ENCODE measurements around the gene FAM118A. TPM values are rescaled to one million over a fixed set of nuclear protein-coding genes. Genes with fewer than 3 reads are reported as not detected.

FAM118A gene
- total and polyA plus RNA-seq, 2 experiments from 2014 or later, result 11.9 to 20.3 TPM

DNA sequence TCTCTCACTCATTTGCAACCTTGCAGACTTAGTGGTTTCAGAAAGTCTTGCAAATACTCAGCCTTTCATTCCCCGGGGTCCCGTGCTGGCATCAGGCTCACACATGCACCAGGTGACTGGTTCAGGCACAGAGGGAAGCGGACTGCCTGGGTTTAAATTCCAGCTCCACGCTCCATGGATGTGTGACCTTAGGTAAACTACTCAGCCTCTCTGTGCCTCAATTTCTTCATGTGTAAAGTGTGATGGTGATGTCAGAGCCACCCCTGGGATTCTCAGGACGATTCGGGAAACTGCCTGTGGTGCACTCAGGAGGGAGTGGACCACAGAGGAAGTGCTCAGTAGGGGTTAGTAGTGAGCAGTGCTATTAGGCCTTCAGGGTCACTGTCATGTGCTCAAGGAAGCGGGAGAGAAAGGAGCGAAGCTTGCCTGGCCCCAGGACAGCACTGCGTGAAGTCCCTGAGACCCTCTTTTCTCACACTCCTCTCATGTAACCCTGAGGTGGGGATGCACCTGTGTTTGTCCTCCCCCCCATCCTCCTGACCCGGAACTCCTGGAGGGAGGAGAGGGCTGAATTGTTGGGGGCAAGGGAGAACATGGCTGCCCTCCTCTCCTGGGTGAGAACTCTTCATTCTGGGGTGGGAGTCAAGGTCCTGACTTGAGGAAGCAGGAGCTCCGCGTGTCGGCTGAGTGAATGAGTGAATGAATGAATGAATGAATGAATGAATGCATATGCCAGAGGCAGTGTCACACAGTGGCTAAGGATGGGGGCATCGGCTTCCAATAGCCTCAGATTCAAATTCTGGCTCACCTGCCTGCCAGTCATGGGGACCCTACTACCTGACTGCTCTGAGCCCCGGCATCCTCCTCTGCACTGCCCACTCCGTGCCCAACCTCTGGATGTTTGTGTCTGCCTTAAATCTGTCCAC, 39.4 kb upstream of the FAM118A start:
- Histone ChIP-seq H3F3A (replicated peaks; ENCODE audit: low read depth) (0 out of 2 replicates have a peak, but pooled peaks cover 6% of the 10 kb centered on the region), H3K79me2 (replicated peaks; ENCODE audit: insufficient read depth) (no peaks in the 10 kb centered on the region), H3K36me3 (ENCODE audit: insufficient read depth) (no peaks in the 10 kb centered on the region), H3K27me3 (ENCODE audit: insufficient read depth) (peaks cover 13% of the 10 kb centered on the region), H3K9me2 (ENCODE audit: insufficient read depth) (no peaks in the 10 kb centered on the region), H3K27ac (ENCODE audit: low read depth) (no peak overlapping the region), H4K20me1 (replicated peaks; ENCODE audit: insufficient read depth) (no peaks in the 10 kb centered on the region), H2AFZ (peak overlapping the region; percentile 97; the same call in 1 of the 2 replicates), H3K4me1 (ENCODE audit: insufficient read depth) (peaks cover 11% of the 10 kb centered on the region; the same call in 1 of the 2 replicates), H3K4me2 (peak overlapping the region; percentile 94), H3K4me3 (peak overlapping the region; percentile 68)
- Mint-ChIP-seq H3K36me3 (ENCODE audit: low read depth) (no peaks in the 10 kb centered on the region; the same call in 2 of the 3 replicates), H3K27ac (no peak overlapping the region), H3K9me3 (no peaks in the 10 kb centered on the region), H3K4me1 (peaks cover 17% of the 10 kb centered on the region), H3K27me3 (ENCODE audit: insufficient read depth, low read depth, poor library complexity) (peaks cover 15% of the 10 kb centered on the region), H3K4me3 (peak overlapping the region; percentile 78)
- ATAC-seq (no peak), DNase-seq (ENCODE audit: low spot score) (no peak)
- TF ChIP-seq STAT1 (IDR thresholded peaks at IDR 0.05; ENCODE audit: unreplicated experiment) (no peak), POLR2AphosphoS5 (IDR thresholded peaks at IDR 0.05; ENCODE audit: low read depth) (no peak), CREB1 (CRISPR knock-in tag; IDR thresholded peaks at IDR 0.05; ENCODE audit: low read depth) (no peak), EZH2phosphoT487 (IDR thresholded peaks at IDR 0.05; ENCODE audit: unreplicated experiment) (no peak), ZNF331 (CRISPR knock-in tag; IDR thresholded peaks at IDR 0.05; ENCODE audit: low read depth) (no peak), CTCF (conservative IDR thresholded peaks at IDR 0.05; ENCODE audit: low read depth in 2 of 2) (no peak), JUNB (IDR thresholded peaks at IDR 0.05; ENCODE audit: unreplicated experiment) (no peak), NANOG (IDR thresholded peaks at IDR 0.05; ENCODE audit: borderline replicate concordance) (no peak), EZH2 (IDR thresholded peaks at IDR 0.05; ENCODE audit: low read depth, unreplicated experiment) (no peak), ZNF114 (CRISPR knock-in tag; IDR thresholded peaks at IDR 0.05) (no peak)
- TF ChIP-seq, protein P1, sequence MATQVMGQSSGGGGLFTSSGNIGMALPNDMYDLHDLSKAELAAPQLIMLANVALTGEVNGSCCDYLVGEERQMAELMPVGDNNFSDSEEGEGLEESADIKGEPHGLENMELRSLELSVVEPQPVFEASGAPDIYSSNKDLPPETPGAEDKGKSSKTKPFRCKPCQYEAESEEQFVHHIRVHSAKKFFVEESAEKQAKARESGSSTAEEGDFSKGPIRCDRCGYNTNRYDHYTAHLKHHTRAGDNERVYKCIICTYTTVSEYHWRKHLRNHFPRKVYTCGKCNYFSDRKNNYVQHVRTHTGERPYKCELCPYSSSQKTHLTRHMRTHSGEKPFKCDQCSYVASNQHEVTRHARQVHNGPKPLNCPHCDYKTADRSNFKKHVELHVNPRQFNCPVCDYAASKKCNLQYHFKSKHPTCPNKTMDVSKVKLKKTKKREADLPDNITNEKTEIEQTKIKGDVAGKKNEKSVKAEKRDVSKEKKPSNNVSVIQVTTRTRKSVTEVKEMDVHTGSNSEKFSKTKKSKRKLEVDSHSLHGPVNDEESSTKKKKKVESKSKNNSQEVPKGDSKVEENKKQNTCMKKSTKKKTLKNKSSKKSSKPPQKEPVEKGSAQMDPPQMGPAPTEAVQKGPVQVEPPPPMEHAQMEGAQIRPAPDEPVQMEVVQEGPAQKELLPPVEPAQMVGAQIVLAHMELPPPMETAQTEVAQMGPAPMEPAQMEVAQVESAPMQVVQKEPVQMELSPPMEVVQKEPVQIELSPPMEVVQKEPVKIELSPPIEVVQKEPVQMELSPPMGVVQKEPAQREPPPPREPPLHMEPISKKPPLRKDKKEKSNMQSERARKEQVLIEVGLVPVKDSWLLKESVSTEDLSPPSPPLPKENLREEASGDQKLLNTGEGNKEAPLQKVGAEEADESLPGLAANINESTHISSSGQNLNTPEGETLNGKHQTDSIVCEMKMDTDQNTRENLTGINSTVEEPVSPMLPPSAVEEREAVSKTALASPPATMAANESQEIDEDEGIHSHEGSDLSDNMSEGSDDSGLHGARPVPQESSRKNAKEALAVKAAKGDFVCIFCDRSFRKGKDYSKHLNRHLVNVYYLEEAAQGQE (IDR thresholded peaks at IDR 0.05; ENCODE audit: unreplicated experiment), result no peak
- TF ChIP-seq, protein P2, sequence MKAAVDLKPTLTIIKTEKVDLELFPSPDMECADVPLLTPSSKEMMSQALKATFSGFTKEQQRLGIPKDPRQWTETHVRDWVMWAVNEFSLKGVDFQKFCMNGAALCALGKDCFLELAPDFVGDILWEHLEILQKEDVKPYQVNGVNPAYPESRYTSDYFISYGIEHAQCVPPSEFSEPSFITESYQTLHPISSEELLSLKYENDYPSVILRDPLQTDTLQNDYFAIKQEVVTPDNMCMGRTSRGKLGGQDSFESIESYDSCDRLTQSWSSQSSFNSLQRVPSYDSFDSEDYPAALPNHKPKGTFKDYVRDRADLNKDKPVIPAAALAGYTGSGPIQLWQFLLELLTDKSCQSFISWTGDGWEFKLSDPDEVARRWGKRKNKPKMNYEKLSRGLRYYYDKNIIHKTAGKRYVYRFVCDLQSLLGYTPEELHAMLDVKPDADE (IDR thresholded peaks at IDR 0.05), result no peak
- TF ChIP-seq, protein P3, sequence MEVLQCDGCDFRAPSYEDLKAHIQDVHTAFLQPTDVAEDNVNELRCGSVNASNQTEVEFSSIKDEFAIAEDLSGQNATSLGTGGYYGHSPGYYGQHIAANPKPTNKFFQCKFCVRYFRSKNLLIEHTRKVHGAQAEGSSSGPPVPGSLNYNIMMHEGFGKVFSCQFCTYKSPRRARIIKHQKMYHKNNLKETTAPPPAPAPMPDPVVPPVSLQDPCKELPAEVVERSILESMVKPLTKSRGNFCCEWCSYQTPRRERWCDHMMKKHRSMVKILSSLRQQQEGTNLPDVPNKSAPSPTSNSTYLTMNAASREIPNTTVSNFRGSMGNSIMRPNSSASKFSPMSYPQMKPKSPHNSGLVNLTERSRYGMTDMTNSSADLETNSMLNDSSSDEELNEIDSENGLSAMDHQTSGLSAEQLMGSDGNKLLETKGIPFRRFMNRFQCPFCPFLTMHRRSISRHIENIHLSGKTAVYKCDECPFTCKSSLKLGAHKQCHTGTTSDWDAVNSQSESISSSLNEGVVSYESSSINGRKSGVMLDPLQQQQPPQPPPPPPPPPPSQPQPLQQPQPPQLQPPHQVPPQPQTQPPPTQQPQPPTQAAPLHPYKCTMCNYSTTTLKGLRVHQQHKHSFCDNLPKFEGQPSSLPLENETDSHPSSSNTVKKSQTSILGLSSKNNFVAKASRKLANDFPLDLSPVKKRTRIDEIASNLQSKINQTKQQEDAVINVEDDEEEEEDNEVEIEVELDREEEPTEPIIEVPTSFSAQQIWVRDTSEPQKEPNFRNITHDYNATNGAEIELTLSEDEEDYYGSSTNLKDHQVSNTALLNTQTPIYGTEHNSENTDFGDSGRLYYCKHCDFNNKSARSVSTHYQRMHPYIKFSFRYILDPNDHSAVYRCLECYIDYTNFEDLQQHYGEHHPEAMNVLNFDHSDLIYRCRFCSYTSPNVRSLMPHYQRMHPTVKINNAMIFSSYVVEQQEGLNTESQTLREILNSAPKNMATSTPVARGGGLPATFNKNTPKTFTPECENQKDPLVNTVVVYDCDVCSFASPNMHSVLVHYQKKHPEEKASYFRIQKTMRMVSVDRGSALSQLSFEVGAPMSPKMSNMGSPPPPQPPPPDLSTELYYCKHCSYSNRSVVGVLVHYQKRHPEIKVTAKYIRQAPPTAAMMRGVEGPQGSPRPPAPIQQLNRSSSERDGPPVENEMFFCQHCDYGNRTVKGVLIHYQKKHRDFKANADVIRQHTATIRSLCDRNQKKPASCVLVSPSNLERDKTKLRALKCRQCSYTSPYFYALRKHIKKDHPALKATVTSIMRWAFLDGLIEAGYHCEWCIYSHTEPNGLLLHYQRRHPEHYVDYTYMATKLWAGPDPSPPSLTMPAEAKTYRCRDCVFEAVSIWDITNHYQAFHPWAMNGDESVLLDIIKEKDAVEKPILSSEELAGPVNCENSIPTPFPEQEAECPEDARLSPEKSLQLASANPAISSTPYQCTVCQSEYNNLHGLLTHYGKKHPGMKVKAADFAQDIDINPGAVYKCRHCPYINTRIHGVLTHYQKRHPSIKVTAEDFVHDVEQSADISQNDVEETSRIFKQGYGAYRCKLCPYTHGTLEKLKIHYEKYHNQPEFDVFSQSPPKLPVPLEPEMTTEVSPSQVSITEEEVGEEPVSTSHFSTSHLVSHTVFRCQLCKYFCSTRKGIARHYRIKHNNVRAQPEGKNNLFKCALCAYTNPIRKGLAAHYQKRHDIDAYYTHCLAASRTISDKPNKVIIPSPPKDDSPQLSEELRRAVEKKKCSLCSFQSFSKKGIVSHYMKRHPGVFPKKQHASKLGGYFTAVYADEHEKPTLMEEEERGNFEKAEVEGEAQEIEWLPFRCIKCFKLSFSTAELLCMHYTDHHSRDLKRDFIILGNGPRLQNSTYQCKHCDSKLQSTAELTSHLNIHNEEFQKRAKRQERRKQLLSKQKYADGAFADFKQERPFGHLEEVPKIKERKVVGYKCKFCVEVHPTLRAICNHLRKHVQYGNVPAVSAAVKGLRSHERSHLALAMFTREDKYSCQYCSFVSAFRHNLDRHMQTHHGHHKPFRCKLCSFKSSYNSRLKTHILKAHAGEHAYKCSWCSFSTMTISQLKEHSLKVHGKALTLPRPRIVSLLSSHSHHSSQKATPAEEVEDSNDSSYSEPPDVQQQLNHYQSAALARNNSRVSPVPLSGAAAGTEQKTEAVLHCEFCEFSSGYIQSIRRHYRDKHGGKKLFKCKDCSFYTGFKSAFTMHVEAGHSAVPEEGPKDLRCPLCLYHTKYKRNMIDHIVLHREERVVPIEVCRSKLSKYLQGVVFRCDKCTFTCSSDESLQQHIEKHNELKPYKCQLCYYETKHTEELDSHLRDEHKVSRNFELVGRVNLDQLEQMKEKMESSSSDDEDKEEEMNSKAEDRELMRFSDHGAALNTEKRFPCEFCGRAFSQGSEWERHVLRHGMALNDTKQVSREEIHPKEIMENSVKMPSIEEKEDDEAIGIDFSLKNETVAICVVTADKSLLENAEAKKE (CRISPR knock-in tag; IDR thresholded peaks at IDR 0.05), result no peak
